Measurements from ENCODE around the gene CIB4. TPM values are rescaled to one million over a fixed set of nuclear protein-coding genes. Genes with fewer than 3 reads are reported as not detected.

CIB4 gene
- polyA plus RNA-seq, 3 donors, result 0.40 to 0.92 (median 0.50) TPM

DNA sequence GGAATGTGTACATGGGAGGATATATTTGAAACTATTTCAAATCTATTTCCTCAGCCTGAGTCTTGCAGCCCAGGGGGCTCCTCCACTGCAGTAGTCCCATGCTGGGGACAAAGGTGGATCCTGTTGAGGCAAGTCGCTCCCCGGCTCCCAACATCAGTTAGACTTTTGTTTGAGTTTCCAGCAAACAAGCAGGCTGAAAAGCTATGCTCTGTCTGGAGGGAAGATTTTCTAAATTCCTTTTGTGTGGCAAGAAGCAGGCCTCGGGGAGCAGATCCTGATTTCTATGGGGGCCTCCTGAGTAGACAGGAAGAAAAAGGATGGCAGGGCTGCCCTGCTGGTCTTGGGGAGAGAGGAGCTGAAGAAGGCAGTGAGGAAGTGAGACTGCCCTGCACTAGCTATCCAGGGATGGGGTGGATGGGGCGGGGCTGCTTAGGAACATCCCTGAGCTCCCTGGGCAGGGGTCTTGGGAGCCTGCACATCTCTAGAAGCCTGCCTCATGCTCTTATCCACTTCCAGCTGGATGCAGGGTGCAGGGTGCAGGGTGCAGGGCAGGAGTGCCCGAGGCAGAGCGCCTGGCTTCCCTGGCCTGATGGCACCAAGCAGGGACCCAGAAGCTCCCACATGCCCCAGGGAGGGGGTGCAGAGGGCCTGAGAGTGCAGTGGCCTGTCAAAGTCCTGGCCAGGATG lies 6.0 kb upstream of the CIB4 start:
- no peak for DNase-seq (ENCODE audit: low read depth in 3 of 3, low spot score in 2 of 3)

DNA sequence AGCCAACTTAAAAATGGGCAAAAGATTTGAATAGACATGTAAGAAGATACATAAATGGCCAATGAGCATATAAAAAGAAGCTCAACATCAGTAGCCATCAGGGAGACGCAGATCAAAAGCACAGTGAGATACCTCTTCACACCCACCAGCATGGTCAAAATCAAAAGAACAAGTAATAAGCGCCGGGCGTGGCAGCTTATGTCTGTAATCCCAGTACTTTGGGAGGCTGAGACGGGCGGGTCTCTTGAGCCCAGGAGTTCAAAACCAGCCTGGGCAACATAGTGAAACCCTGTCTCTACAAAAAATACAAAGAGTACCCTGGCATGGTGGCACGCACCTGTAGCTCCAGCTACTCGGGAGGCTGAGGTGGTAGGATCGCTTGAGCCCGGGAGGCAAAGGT lies 4.6 kb upstream of the CIB4 start:
- DNase-seq (ENCODE audit: low read depth in 3 of 3, low spot score in 2 of 3), result no peak

DNA sequence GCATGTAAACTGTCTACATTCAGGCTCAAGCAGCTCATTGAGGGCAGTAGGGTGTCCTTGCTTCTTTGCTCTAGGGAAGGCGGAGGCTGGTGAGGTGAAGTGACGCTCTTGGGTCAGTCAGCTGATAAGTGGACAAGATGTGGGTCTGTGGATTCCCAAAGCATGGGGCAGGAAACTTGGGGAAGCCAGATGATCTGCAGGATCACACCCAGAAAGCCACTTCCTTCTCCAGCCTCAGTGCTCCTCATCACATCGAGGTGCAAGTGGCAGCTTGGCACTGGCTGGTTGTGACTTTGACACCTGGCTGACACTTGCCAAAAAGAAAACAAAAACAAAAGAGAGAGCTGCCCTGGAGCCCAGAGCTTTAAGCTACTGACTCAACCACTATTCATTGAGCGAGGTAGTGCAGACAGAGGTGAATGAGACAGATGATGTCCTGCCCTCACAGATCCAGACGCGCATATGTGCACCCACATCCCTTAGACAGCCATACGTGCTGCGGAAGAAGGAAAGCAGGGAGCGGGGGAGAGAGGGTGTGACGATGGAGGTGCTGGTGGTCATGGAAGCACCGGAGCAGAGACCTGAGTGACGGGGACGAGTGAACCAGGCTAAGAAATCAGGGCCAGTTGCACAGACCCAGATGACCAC lies 3.1 kb upstream of the CIB4 start:
- no peak for DNase-seq (ENCODE audit: low read depth in 3 of 3, low spot score in 2 of 3)

DNA sequence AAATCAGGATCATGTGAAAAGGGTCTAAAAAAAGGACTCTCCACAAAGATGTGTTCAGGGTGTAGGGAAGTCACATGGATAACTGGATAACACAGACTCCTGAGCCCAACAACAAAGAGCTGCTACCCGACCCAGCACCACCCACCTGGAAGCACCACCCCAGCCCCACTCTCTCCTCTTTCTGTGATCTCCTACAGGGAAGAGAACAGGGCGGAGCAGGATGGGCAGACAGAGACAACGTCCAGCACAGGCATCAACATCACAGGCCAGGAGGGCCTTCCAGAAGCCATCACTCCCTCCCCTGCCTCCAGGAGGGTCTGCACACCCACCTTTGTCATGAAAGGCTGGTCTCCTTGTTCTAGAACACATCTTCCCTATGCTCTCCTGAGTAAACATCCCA lies 1.3 kb upstream of the CIB4 start:
- DNase-seq (ENCODE audit: low read depth in 3 of 3, low spot score in 2 of 3), result no peak

DNA sequence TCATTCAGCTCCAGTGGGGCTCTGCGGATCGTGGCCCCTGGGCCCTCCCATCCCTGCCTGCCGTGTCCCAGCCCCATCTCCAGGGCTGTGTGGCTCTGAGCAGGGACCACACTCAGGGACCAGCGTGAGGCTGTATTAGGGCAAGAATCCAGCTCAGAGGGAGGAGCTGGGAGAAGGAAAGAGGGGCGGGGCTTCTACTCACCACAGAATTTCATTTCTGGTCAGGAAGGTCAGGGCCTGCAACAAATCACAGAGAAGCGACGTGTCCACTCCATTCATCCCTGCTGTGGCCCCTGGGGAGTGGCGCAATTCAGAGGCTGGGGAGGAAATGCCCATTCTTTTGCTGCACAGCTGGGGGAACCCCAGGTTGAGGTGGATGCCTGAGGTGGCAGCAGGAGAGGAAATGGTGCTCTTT lies 828 bp downstream of the CIB4 start:
- no peak for DNase-seq (ENCODE audit: low read depth in 3 of 3, low spot score in 2 of 3)

DNA sequence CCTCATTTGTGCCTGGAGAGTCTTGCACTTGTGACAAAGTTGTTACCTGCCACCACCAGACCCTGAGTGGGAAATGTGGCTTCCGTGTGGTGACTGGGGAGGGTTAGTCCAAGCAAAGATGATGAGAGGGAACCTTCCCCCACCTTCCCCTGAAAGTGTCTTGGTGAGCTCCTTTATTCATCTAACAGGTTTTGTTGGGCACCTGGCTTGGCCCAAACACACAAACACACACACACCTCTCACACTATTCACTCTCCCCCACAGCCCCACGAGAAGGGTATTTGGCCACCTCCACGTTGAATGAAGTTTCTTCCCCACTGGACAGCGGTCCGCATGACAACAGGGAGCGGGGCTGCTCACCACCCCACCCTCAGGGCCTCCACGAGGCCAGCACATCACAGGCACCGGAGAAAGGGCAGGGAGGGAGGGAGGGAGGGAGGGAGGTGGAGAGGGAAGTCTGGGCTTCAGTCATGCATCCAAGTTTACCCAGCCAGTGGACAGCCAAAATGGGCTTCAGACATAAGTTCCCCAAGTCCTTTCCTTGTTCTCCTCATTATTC lies 1.4 kb downstream of the CIB4 start:
- DNase-seq (ENCODE audit: low read depth in 3 of 3, low spot score in 2 of 3), result no peak

DNA sequence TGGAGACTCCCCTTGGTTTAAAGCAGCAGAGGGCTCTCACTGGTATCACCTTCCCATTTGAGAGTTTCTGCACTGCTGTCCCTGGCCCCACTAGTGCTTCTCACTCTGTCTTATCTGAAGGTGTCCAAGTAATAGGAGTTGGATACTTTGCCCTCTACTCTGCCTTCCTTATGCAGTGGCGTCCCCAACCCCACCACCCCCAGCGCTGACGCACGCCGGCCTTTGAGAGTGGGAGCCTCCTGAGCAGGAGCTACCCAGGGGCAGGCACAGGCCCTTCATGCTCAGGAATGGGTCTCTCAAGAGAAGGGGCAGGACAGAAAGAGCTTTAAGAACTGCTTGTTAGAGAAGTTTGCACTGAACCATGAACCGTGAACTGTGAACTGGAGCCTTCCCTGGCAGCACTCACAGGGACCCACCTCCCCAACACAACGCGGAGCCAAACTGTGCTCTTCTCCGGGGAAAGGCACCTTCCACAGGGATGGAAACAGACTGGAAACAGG lies 3.3 kb downstream of the CIB4 start:
- no peak for DNase-seq (ENCODE audit: low read depth in 3 of 3, low spot score in 2 of 3)

DNA sequence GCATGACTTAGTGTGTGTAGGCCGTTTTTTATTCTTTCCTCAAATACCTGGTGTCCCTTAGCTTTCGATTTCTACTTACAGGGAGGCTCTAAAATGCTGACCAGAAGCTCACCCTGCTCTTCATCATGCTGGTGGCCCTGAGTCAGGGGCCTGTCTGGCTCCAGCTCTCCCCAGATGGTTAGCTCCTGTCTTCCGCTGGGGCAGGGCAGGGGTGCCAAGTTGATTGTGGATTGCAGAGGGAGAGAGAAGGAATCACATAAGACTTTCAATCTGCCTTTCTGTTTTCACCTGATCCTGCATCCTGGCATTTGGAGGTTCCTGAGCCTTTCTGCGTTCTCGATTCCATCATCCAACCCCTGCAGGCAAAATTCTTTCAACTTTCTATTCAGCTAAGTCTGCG lies 4.2 kb downstream of the CIB4 start:
- no peak for DNase-seq (ENCODE audit: low read depth in 3 of 3, low spot score in 2 of 3)

DNA sequence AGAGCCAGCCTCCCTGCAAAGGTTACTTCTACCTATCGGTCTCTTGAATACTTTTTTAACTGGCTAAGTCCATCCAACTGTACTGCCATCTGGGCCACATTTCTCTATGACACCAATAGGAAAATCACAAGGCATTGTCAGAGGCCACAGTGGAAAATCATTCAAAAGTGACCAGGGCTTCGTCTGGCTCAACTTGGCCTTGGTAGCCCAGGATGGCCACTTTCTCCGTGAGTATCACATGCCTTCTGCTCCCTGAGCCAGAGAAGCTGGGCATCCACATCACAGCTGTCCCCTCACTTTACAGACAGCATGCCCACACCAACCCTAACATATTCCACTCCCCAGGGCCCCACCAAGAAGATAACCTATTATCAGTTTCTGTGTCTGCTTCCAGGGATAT lies 5.8 kb downstream of the CIB4 start:
- DNase-seq (ENCODE audit: low read depth in 3 of 3, low spot score in 2 of 3), result no peak

DNA sequence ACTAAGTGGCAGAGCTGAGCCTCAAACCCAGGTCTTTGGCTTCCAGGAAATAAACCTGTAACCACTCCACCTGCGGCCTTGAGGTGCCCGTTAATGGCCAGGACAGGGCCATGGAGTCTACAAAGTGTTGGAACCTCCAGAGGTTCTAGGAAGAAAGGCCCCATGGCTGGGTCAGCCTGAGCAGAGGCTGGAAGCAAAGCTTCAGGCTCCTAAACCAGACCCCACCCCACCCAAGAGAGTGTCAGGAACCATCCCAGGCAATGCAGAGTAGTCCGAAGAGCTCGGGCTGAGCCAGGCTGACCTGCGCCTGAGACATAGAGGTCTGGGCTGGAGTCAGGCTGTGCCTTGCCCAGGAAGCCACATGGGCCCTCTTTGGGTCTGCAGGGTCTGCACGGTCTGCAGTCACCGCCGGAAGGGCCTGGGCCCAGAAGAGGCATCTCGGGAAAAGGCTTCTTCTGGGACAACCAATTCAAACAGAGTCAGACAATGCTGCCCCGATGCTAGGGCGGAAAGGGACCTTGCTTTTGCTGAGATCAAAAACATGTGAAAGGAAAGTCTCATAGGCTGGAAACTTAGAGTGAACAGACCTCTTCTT lies 6.4 kb downstream of the CIB4 start:
- DNase-seq (ENCODE audit: low read depth in 3 of 3, low spot score in 2 of 3), result no peak

DNA sequence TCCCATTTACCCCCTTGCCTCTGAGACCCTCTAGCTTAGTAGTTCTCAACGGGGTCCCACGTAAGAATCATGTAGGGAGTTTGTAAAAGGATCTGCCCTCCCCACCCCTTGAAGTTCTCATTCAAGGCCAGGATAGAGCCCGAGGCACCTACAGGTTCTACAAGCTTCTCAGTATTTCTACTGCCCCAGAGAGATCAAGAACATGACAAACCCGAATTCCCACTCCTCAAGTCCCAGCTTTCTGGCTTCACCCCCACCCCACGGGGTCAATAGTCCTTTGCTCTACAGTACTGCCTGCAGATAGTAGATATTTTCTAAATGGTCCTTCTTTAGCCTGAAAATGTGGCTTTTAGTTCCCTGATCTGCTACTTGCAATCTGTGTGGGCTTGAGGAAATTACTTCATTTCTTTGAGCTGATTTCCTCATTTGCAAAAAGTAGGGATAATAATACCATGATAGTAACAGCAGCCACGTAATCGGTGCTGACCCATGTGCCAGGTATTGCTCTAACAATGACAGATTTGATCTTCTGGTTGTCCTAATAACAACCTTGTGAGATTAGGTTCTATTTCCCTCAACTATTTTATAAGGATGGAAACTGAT lies 7.1 kb downstream of the CIB4 start:
- DNase-seq (ENCODE audit: low read depth in 3 of 3, low spot score in 2 of 3), result no peak

DNA sequence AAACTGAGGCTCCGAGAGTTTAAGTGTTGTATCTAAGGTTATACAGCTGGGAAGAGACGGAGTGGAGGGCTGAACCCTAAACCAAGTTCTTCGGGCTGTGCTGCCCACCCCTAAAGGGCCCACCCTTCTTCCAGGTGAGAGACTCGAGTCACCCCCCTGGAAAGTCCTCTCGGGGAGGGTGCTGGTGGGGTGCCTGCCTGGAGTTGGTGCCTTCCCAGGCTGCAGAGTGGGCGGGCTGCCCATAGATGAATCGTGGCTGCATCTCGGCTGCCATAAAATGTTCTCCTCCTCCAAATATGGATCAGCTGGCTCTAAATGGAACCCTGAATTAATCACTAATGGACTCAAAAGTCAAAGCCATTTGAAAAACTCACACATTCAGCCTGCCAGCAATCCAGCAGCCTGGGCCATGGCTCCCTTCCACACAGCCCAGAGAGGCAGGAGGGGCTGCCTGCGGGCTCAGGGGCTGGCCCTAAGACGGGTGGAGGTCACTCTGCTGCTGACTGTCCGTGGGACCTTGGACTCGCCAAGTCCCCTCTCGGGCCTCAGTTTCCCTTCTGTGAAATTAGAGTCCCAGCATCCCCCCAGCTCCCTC lies 7.7 kb downstream of the CIB4 start:
- no peak for DNase-seq (ENCODE audit: low read depth in 3 of 3, low spot score in 2 of 3)

DNA sequence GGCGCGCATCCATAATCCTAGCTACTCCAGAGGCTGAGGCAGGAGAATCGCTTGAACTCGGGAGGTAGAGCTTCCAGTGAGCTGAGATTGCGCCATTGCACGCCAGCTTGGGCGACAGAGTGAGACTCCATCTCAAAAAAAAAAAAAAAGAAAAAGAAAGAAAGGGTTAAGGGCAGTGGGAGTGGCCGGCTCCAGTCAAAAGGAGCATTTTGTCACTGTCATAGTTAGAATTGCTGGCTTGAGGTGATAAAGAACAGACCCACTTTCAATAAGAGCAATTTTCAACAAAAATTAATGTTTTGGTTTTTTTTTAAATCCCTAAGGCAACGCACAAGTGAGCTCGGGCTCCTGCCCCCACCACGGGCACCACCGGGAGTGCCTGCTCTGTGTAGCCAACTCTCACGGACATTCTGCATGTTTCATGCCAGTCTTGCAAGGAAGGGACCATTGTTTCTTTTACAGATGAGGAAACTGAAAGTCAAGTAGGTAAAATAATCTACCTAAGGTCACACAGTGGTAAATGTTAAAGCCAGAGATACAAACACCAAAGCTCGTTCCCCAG lies 8.5 kb downstream of the CIB4 start:
- DNase-seq (ENCODE audit: low read depth in 3 of 3, low spot score in 2 of 3), result no peak

DNA sequence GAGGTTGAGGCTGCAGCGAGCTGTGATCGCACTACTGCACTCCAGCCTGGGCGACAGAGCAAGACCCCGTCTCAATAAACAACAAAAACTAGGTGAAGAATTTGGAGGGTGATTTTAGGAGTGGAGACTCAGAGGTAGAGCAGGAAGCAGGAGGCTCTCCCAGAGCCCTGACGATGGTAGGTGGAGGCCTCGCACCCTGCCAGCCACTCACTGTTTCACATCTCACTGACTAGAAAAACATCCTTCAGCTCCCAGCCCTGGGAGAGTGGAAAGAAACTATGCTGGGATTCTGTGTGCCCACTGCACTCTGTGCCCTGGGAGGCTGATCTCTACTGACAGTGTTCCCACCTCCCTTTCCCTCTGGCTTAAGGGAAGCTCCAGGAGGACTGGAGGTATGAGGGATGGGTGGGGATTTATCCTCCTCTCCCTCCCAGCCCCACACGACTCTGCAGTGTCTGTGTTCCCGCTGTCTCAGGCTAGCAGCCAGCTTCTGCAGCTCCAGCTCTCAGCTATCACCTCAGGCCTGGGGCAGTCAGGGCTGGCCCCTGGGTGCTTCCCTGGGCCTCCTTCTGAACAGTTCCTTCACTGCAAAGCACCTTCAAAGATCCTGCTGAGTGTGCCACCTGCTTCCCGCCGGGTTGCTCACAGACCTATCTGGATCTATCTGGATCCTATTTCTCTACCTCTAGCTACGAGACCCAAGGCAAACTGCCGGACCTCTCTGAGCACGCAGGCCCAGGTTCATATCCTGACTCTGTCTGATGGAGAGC lies 9.6 kb downstream of the CIB4 start:
- no peak for DNase-seq (ENCODE audit: low read depth in 3 of 3, low spot score in 2 of 3)

DNA sequence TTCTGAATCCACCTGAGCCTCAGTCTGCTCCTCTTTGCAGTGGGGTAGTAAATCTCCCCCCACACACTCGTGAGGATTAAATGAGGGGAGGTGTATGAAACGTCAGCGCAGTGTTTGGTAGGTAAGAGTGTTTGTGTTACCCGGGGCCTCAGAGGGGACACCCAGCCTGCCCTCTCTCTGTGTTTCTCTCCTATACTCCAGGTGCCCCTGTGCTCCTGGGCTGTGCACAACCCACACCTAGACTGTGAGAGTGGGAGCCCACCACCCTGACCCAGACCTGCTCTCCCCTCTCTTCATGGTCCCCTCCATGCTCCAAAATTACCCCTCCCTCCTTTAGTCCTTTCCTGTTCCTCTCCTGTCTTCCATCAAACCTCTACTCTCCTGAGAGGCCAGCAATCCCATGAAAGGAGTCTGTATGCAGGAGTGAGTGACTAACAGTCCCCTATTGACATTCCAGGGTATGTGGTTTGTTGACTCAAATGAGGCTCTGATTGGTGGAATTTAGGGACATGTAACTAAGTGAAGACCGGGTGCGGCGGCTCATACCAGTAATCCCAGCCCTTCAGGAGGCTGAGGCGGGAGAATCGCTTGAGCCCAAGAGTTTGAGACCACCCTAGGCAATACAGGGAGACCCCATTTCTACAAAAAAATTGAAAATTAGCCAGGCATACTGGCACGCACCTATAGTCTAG lies 10.4 kb downstream of the CIB4 start:
- no peak for DNase-seq (ENCODE audit: low read depth in 3 of 3, low spot score in 2 of 3)

DNA sequence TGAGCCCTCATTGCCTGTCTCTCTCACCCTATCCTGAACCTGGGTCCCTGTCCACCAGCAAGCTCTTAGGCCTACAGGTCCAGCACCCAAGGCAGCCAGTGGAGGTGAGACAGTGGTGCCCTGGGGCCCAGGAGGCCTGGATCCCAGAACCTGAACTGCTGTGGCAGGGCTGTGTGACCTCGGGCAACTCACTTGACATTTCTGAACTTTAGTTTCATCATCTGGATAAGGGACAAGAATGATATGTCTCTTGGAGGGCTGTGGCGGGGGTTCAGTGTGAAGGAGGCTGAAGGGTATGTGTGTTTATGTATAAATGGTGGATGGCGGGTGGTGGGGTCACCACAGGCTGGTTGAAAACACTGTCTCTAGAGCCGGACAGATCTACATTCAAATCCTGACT lies 10.9 kb downstream of the CIB4 start:
- DNase-seq (ENCODE audit: low read depth in 3 of 3, low spot score in 2 of 3), result no peak

DNA sequence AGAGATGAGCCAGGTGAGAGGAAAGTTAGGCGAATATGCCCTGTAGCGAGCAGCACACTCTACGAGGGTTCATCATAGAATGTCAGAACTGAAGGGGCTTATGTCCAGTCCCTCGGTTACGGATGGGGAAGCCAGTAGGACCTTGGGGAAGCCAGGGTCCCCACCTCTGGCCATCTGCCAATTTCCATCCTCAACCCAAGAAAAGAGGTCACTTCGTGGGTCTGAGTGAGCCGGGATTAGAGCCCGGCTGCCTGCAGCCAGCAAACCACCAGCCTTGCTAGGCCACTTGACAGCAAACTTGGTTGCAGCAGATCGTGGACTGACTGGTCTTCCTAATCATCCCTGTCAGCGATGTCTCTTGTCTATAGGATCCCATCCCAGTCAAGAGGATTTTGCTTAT lies 11.4 kb downstream of the CIB4 start:
- no peak for DNase-seq (ENCODE audit: low read depth in 3 of 3, low spot score in 2 of 3)

DNA sequence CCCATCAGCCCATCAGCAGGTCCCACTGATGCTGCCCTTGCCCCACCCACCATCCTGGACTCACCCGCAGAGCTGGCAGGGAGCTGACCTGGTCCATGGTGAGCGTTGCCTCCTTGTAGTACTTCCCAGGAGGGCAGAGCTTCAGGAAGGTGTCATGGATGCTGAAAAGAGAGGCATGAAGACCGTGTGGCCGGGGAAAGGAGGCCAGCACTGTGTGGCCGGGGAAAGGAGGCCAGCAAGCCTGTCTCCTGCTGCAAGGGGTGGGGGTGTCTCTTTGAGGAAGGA lies 11.9 kb downstream of the CIB4 start:
- DNase-seq (ENCODE audit: low read depth in 3 of 3, low spot score in 2 of 3), result no peak

DNA sequence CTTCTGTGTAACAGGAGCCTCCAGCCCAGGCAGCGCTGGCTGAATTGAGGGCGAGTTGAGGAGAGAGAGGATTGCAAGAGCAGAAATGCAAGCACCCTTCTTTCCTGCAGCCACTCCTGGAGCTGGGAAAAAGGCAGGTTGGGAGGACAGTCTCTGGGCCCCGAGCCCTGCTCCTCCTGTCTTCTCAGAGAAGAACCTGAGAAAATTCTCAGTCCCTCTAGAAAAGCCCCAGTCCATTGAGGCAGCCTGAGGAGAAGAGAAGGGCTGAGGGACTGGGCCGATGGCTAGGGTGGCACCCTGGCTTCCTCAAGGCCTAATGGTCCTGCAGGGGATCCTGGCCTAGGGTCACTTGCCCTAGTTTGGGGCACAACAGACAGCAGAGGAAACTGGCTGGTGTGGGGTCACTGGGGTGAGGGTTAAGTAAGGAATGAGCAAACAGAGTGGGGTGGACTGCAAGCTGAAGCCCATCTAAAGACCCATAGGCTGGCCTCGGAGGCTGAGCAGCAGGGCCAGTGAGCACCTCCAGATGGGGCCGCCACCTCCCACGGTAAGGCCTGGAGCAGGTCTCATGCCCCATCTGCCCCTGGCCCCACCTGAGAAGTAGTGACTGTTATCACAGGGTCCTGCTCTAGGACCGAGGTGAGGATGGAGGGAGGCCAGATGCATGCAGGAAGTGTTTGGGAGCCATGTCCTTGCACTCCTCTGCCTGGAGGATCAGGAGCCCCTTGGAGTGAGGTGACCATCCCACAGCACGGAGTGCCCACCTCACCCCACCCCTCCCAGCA lies 12.4 kb downstream of the CIB4 start:
- no peak for DNase-seq (ENCODE audit: low read depth in 3 of 3, low spot score in 2 of 3)
